ENCODE measurements around the gene UGCG. TPM values are rescaled to one million over a fixed set of nuclear protein-coding genes. Genes with fewer than 3 reads are reported as not detected.

Gene UGCG
- total RNA-seq, 3 donors from 2014 or later = 22.4 to 57.1 (median 55.1) TPM

DNA sequence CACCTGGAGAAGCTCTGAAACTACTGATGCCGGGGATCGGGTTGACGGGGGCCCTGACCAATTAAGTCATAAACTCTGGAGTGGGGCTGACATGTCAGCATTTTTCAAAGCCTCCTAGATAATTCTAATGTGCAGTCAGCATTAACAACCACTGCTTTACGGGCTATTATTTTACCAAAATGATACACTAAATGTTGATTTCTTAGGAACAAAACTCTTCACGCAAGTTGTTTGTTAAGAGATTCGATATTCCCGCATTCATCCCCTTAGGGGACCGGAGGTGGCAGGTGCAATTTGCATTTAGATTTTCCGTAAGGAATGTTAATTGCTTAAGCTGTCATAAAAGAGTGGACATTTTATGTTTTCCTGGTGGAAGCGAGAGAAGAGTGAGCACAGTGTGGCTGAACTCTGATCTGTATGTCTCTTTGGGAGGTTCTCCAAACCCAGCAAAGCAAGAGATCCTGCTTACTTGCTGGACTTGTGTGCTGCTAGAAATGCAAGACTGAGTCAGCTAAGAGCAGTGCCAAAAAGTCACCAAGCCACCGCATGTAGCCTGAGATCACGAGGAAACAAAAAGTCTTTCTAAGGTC is 77.6 kb downstream of the UGCG start:
- DNase-seq (ENCODE audit: low spot score in 2 of 2) = peak in 1 of 2 donors; percentile 23
- H3K9me3 ChIP-seq = no peaks in the 10 kb centered on the region
- peak overlapping the region in 1 of 2 donors; percentile 28 for H3K27ac ChIP-seq
- H3K36me3 ChIP-seq = no peaks in the 10 kb centered on the region
- no peaks in the 10 kb centered on the region for H3K4me1 ChIP-seq
- TF ChIP-seq POLR2AphosphoS5 (IDR thresholded peaks at IDR 0.05) (no peak), POLR2A (IDR thresholded peaks at IDR 0.05) (no peak)
- TF ChIP-seq, protein P1, sequence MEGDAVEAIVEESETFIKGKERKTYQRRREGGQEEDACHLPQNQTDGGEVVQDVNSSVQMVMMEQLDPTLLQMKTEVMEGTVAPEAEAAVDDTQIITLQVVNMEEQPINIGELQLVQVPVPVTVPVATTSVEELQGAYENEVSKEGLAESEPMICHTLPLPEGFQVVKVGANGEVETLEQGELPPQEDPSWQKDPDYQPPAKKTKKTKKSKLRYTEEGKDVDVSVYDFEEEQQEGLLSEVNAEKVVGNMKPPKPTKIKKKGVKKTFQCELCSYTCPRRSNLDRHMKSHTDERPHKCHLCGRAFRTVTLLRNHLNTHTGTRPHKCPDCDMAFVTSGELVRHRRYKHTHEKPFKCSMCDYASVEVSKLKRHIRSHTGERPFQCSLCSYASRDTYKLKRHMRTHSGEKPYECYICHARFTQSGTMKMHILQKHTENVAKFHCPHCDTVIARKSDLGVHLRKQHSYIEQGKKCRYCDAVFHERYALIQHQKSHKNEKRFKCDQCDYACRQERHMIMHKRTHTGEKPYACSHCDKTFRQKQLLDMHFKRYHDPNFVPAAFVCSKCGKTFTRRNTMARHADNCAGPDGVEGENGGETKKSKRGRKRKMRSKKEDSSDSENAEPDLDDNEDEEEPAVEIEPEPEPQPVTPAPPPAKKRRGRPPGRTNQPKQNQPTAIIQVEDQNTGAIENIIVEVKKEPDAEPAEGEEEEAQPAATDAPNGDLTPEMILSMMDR (IDR thresholded peaks at IDR 0.05) = no peak
- intact Hi-C loops (cut with DNase I; ENCODE audit: low total_unique reads) = no loop called here
- H3K4me3 ChIP-seq = no peak overlapping the region
- no peaks in the 10 kb centered on the region for H3K27me3 ChIP-seq

- TF ChIP-seq, protein P1 (IDR thresholded peaks at IDR 0.05) = no peak
- TF ChIP-seq POLR2AphosphoS5 (IDR thresholded peaks at IDR 0.05) (no peak), POLR2A (IDR thresholded peaks at IDR 0.05) (no peak)
- Histone ChIP-seq H3K36me3 (no peaks in the 10 kb centered on the region), H3K4me1 (no peaks in the 10 kb centered on the region), H3K4me3 (no peak overlapping the region), H3K27me3 (no peaks in the 10 kb centered on the region), H3K27ac (no peak overlapping the region), H3K9me3 (no peaks in the 10 kb centered on the region)
- DNase-seq (ENCODE audit: low spot score in 2 of 2) = no peak
- intact Hi-C loops (cut with DNase I; ENCODE audit: low total_unique reads) = no loop called here
Observed at GRCh38 chr9:111975709-111976108, 79.1 kb downstream of the UGCG start.

GRCh38 chr9:111978616-111979015 is 82.0 kb downstream of the UGCG start:
- intact Hi-C loops (cut with DNase I; ENCODE audit: low total_unique reads) = no loop called here
- TF ChIP-seq, protein P1 (IDR thresholded peaks at IDR 0.05) = no peak
- TF ChIP-seq POLR2A (IDR thresholded peaks at IDR 0.05) (no peak), POLR2AphosphoS5 (IDR thresholded peaks at IDR 0.05) (no peak)

GRCh38 chr9:111979561-111979960 is 82.9 kb downstream of the UGCG start:
- no peak overlapping the region for H3K27ac ChIP-seq
- H3K4me1 ChIP-seq = no peaks in the 10 kb centered on the region
- no peaks in the 10 kb centered on the region for H3K27me3 ChIP-seq
- intact Hi-C loops (cut with DNase I; ENCODE audit: low total_unique reads) = no loop called here
- H3K36me3 ChIP-seq = no peaks in the 10 kb centered on the region
- no peaks in the 10 kb centered on the region for H3K9me3 ChIP-seq
- H3K4me3 ChIP-seq = no peak overlapping the region
- no peak for DNase-seq (ENCODE audit: low spot score in 2 of 2)
- TF ChIP-seq POLR2A (IDR thresholded peaks at IDR 0.05) (no peak), POLR2AphosphoS5 (IDR thresholded peaks at IDR 0.05) (no peak)
- TF ChIP-seq, protein P1 (IDR thresholded peaks at IDR 0.05) = no peak

More at GRCh38 chr9:111978616-111979015, 82.0 kb downstream of the UGCG start:
- DNase-seq (ENCODE audit: low spot score in 2 of 2) = no peak
- no peaks in the 10 kb centered on the region for H3K27me3 ChIP-seq
- H3K4me1 ChIP-seq = no peaks in the 10 kb centered on the region
- no peak overlapping the region for H3K4me3 ChIP-seq
- no peaks in the 10 kb centered on the region for H3K9me3 ChIP-seq
- no peaks in the 10 kb centered on the region for H3K36me3 ChIP-seq
- H3K27ac ChIP-seq = no peak overlapping the region

- no peak for DNase-seq (ENCODE audit: low spot score in 2 of 2)
- intact Hi-C loops (cut with DNase I; ENCODE audit: low total_unique reads) = no loop called here
- no peak for TF ChIP-seq POLR2A (IDR thresholded peaks at IDR 0.05)
- no peak for TF ChIP-seq POLR2AphosphoS5 (IDR thresholded peaks at IDR 0.05)
- TF ChIP-seq, protein P1 (IDR thresholded peaks at IDR 0.05) = no peak
- H3K27me3 ChIP-seq = no peaks in the 10 kb centered on the region
- H3K4me1 ChIP-seq = no peaks in the 10 kb centered on the region
- no peak overlapping the region for H3K4me3 ChIP-seq
- no peaks in the 10 kb centered on the region for H3K9me3 ChIP-seq
- H3K27ac ChIP-seq = no peak overlapping the region
- no peaks in the 10 kb centered on the region for H3K36me3 ChIP-seq
Observed at GRCh38 chr9:111980398-111980797, 83.8 kb downstream of the UGCG start.

Data from breast epithelium (tissue), 4 donors.